Neural cell (in vitro differentiated cells): ENCODE data around the gene IDUA. TPM values are rescaled to one million over a fixed set of nuclear protein-coding genes. Genes with fewer than 3 reads are reported as not detected.

Source experiments
- H2AFZ ChIP-seq: fragments of 200-600, 300-800 bp; sonication (generic), shearing (Covaris generic); 2 replicates; pipeline ENCODE4 v1.6.0; 2014; ENCODE audit warnings: low read depth, mild to moderate bottlenecking, antibody characterized with exemption, low read length, moderate library complexity
- H3F3A ChIP-seq: fragments of 200-600 bp; shearing (Covaris generic); 2 replicates; pipeline ENCODE4 v1.6.1; 2016; ENCODE audit warnings: mild to moderate bottlenecking, moderate library complexity, mixed read lengths, antibody characterized with exemption, low read length; ENCODE audit not compliant: insufficient read depth, poor library complexity, severe bottlenecking
- H3K27ac ChIP-seq: fragments of 200-600, 300-800 bp; sonication (generic), shearing (Covaris generic); 2 replicates; pipeline ENCODE4 v1.5.1; 2014; ENCODE audit warnings: mild to moderate bottlenecking, low read length, moderate library complexity
- H3K27me3 ChIP-seq: fragments of 300-800, 200-600 bp; sonication (generic), shearing (Covaris generic); 2 replicates; pipeline ENCODE4 v1.6.0; 2014; ENCODE audit warnings: mild to moderate bottlenecking, low read depth, low read length, moderate library complexity; ENCODE audit not compliant: insufficient read depth
- H3K36me3 ChIP-seq: fragments of 300-800, 200-600 bp; sonication (generic), shearing (Covaris generic); 2 replicates; pipeline ENCODE4 v1.5.1; 2014; ENCODE audit warnings: mild to moderate bottlenecking, antibody characterized with exemption, low read length, moderate library complexity; ENCODE audit not compliant: insufficient read depth
- H3K4me2 ChIP-seq: fragments of 300-800, 200-600 bp; sonication (generic), shearing (Covaris generic); 2 replicates; pipeline ENCODE4 v1.6.0; 2014; ENCODE audit warnings: mild to moderate bottlenecking, low read length
- H3K4me3 ChIP-seq: fragments of 300-800, 200-600 bp; sonication (generic), shearing (Covaris generic); 2 replicates; pipeline ENCODE4 v1.5.1; 2014; ENCODE audit warnings: mild to moderate bottlenecking, low read length, moderate library complexity
- H3K79me2 ChIP-seq: fragments of 200-600 bp; shearing (Covaris generic); replicated peaks from 2 replicates; pipeline ENCODE4 v1.6.0; 2014; ENCODE audit warnings: mild to moderate bottlenecking, low read length, moderate library complexity; ENCODE audit not compliant: insufficient read depth
- H3K9ac ChIP-seq: fragments of 300-800, 200-600 bp; sonication (generic), shearing (Covaris generic); 2 replicates; pipeline ENCODE4 v1.6.1; 2016; ENCODE audit warnings: mild to moderate bottlenecking, low read length, mixed read lengths
- H3K9me2 ChIP-seq: fragments of 200-600 bp; shearing (Covaris generic); 2 replicates; pipeline ENCODE4 v1.6.1; 2016; ENCODE audit warnings: mild to moderate bottlenecking, low read length, mixed read lengths; ENCODE audit not compliant: insufficient read depth
- H3K9me3 ChIP-seq: fragments of 200-600, 300-800 bp; sonication (generic), shearing (Covaris generic); 2 replicates; pipeline ENCODE4 v1.6.1; 2016; ENCODE audit warnings: mild to moderate bottlenecking, mixed run types, low read length, moderate library complexity, mixed read lengths
- H4K20me1 ChIP-seq: fragments of 200-600 bp; shearing (Covaris generic); 2 replicates; pipeline ENCODE4 v1.6.1; 2016; ENCODE audit warnings: mild to moderate bottlenecking, mixed run types; ENCODE audit not compliant: insufficient read depth
- EP300 ChIP-seq: fragments of 450-650 bp; conservative IDR thresholded peaks from 2 replicates; pipeline ENCODE4 v1.6.1; 2014; ENCODE audit warnings: antibody characterized with exemption, mild to moderate bottlenecking, moderate library complexity; ENCODE audit not compliant: poor library complexity, severe bottlenecking
- EZH2 ChIP-seq: fragments of 200-600, 300-800 bp; shearing (Covaris generic), sonication (generic); IDR thresholded peaks from 2 replicates; pipeline ENCODE4 v1.6.1; 2014; ENCODE audit warnings: antibody characterized with exemption, low read length, borderline replicate concordance, mild to moderate bottlenecking; ENCODE audit not compliant: insufficient read depth, poor library complexity, severe bottlenecking
- MXI1 ChIP-seq: fragments of 450-650 bp; conservative IDR thresholded peaks from 2 replicates; pipeline ENCODE4 v1.6.1; 2014; ENCODE audit warnings: antibody characterized with exemption, mild to moderate bottlenecking; ENCODE audit not compliant: poor library complexity, severe bottlenecking
- POLR2AphosphoS5 ChIP-seq: IDR thresholded peaks from 2 replicates; pipeline ENCODE4 v1.6.1; 2012
- RAD21 ChIP-seq: fragments of 450-650 bp; conservative IDR thresholded peaks from 2 replicates; pipeline ENCODE4 v1.6.1; 2014; ENCODE audit warnings: antibody characterized with exemption, mild to moderate bottlenecking, moderate library complexity
- SMC3 ChIP-seq: fragments of 450-650 bp; conservative IDR thresholded peaks from 2 replicates; pipeline ENCODE4 v1.6.1; 2014; ENCODE audit warnings: antibody characterized with exemption, mild to moderate bottlenecking, moderate library complexity; ENCODE audit not compliant: poor library complexity
- TAF1 ChIP-seq: IDR thresholded peaks from 2 replicates; pipeline ENCODE4 v1.6.1; 2012; ENCODE audit warnings: low read depth
- polyA plus RNA-seq: library from polyadenylated mRNA; depleted of rRNA; stranded (reverse); fragments of >200 nt; gene quantifications from 2 replicates; pipeline ENCODE4 v1.2.3, GENCODE V29; 2014
- TF ChIP-seq, protein P1 (sequence below): IDR thresholded peaks from 2 replicates; pipeline ENCODE4 v1.6.1; 2012; ENCODE audit warnings: borderline replicate concordance
- TF ChIP-seq, protein P2 (sequence below): fragments of 450-650 bp; IDR thresholded peaks from 2 replicates; pipeline ENCODE4 v1.5.1; 2014; ENCODE audit warnings: antibody characterized with exemption, mild to moderate bottlenecking, moderate library complexity; ENCODE audit not compliant: poor library complexity, severe bottlenecking

IDUA gene
- polyA plus RNA-seq, 1 donor from 2014 or later = 12.7 TPM

DNA sequence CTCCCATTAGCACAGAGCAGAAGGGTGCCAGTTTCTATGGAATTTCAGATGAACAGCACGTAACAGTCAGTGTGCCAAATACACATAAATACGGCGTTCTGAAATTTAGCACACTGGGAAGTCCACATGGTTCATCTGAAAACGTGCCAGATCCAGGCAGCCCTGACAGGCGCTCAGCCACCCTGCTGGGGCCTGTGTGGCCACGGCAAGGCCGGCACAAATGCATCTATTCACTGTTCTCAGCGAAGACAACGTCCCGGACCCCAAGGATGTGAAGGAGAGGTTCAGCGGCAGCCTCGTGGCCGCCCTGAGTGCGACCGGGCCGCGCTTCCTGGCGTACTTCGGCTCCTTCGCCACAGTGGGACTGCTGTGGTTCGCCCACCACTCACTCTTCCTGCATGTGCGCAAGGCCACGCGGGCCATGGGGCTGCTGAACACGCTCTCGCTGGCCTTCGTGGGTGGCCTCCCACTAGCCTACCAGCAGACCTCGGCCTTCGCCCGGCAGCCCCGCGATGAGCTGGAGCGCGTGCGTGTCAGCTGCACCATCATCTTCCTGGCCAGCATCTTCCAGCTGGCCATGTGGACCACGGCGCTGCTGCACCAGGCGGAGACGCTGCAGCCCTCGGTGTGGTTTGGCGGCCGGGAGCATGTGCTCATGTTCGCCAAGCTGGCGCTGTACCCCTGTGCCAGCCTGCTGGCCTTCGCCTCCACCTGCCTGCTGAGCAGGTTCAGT, 29.1 kb upstream of the IDUA start:
- H3K27ac ChIP-seq = no peak overlapping the region
- H3K79me2 ChIP-seq = no peaks in the 10 kb centered on the region

DNA sequence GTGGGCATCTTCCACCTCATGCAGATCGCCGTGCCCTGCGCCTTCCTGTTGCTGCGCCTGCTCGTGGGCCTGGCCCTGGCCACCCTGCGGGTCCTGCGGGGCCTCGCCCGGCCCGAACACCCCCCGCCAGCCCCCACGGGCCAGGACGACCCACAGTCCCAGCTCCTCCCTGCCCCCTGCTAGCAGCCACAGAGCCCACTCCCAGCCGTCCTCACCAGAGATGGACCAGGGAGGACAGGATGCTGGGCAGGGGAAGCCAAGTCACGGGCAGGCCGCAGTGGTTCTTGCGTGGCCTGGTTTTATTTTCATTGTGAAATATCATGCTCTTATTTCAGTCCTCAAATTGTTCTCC, 28.6 kb upstream of the IDUA start:
- Histone ChIP-seq H3K9me2 (no peaks in the 10 kb centered on the region), H3K79me2 (no peaks in the 10 kb centered on the region), H3K4me3 (no peak overlapping the region), H3K27me3 (no peaks in the 10 kb centered on the region), H3K27ac (no peak overlapping the region), H4K20me1 (no peaks in the 10 kb centered on the region), H3K9ac (no peak overlapping the region), H3K9me3 (no peaks in the 10 kb centered on the region), H3K36me3 (no peaks in the 10 kb centered on the region), H2AFZ (no peak overlapping the region), H3K4me2 (no peak overlapping the region), H3F3A (no peaks in the 10 kb centered on the region)
- TF ChIP-seq, protein P1, sequence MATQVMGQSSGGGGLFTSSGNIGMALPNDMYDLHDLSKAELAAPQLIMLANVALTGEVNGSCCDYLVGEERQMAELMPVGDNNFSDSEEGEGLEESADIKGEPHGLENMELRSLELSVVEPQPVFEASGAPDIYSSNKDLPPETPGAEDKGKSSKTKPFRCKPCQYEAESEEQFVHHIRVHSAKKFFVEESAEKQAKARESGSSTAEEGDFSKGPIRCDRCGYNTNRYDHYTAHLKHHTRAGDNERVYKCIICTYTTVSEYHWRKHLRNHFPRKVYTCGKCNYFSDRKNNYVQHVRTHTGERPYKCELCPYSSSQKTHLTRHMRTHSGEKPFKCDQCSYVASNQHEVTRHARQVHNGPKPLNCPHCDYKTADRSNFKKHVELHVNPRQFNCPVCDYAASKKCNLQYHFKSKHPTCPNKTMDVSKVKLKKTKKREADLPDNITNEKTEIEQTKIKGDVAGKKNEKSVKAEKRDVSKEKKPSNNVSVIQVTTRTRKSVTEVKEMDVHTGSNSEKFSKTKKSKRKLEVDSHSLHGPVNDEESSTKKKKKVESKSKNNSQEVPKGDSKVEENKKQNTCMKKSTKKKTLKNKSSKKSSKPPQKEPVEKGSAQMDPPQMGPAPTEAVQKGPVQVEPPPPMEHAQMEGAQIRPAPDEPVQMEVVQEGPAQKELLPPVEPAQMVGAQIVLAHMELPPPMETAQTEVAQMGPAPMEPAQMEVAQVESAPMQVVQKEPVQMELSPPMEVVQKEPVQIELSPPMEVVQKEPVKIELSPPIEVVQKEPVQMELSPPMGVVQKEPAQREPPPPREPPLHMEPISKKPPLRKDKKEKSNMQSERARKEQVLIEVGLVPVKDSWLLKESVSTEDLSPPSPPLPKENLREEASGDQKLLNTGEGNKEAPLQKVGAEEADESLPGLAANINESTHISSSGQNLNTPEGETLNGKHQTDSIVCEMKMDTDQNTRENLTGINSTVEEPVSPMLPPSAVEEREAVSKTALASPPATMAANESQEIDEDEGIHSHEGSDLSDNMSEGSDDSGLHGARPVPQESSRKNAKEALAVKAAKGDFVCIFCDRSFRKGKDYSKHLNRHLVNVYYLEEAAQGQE = no peak
- TF ChIP-seq MXI1 (no peak), RAD21 (no peak), TAF1 (no peak), EZH2 (no peak), SMC3 (no peak), POLR2AphosphoS5 (no peak), EP300 (no peak)
- TF ChIP-seq, protein P2, sequence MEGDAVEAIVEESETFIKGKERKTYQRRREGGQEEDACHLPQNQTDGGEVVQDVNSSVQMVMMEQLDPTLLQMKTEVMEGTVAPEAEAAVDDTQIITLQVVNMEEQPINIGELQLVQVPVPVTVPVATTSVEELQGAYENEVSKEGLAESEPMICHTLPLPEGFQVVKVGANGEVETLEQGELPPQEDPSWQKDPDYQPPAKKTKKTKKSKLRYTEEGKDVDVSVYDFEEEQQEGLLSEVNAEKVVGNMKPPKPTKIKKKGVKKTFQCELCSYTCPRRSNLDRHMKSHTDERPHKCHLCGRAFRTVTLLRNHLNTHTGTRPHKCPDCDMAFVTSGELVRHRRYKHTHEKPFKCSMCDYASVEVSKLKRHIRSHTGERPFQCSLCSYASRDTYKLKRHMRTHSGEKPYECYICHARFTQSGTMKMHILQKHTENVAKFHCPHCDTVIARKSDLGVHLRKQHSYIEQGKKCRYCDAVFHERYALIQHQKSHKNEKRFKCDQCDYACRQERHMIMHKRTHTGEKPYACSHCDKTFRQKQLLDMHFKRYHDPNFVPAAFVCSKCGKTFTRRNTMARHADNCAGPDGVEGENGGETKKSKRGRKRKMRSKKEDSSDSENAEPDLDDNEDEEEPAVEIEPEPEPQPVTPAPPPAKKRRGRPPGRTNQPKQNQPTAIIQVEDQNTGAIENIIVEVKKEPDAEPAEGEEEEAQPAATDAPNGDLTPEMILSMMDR = no peak

More for the DNA sequence above, 29.1 kb upstream of the IDUA start:
- Histone ChIP-seq H3K27me3 (no peaks in the 10 kb centered on the region), H4K20me1 (no peaks in the 10 kb centered on the region), H3F3A (no peaks in the 10 kb centered on the region), H3K9ac (no peak overlapping the region), H3K4me3 (no peak overlapping the region), H2AFZ (no peak overlapping the region), H3K36me3 (no peaks in the 10 kb centered on the region), H3K9me2 (no peaks in the 10 kb centered on the region), H3K9me3 (no peaks in the 10 kb centered on the region), H3K4me2 (no peak overlapping the region)
- TF ChIP-seq, protein P1 = no peak
- TF ChIP-seq EZH2 (no peak), POLR2AphosphoS5 (no peak), RAD21 (no peak), EP300 (no peak), TAF1 (no peak), SMC3 (no peak), MXI1 (no peak)
- TF ChIP-seq, protein P2 = no peak
